ENCODE results near the gene TNFAIP8L1.
"Not testable (repeated sequence)": the region's sequence is repeated elsewhere in the genome, so short reads cannot be mapped to it uniquely, and the experiment has no call there.

Gene TNFAIP8L1

GRCh38 chr19:4638828-4639530, at the start of gene TNFAIP8L1:
Gene TNFAIP8L1 (plus strand): TSS chr19:4639516. CDS start chr19:4651870, 12,354 bp downstream.
- DNase-seq: peak; percentile 99

GRCh38 chr19:4589579-4590410, 49.5 kb upstream of the TNFAIP8L1 start:
- no peak for DNase-seq

GRCh38 chr19:4590559-4590958, 48.8 kb upstream of the TNFAIP8L1 start:
- no peak for DNase-seq

- DNase-seq: no peak
These were observed 48.0 kb upstream of the TNFAIP8L1 start for GRCh38 chr19:4591320-4591719.

GRCh38 chr19:4592445-4592844, 46.9 kb upstream of the TNFAIP8L1 start:
- DNase-seq: no peak

- DNase-seq: no peak
These were observed 45.9 kb upstream of the TNFAIP8L1 start for GRCh38 chr19:4593409-4593851.

GRCh38 chr19:4594201-4594600, 45.1 kb upstream of the TNFAIP8L1 start:
- DNase-seq: no peak

GRCh38 chr19:4595158-4595557, 44.2 kb upstream of the TNFAIP8L1 start:
- not testable (repeated sequence) for DNase-seq

GRCh38 chr19:4596033-4596904, 43.0 kb upstream of the TNFAIP8L1 start:
- no peak for DNase-seq

- no peak for DNase-seq
These were observed 41.9 kb upstream of the TNFAIP8L1 start for GRCh38 chr19:4597278-4597974.

- peak; percentile 14 for DNase-seq
These were observed 41.2 kb upstream of the TNFAIP8L1 start for GRCh38 chr19:4597975-4598671.

GRCh38 chr19:4598712-4599111, 40.6 kb upstream of the TNFAIP8L1 start:
- no peak for DNase-seq

GRCh38 chr19:4600082-4600481, 39.2 kb upstream of the TNFAIP8L1 start:
- DNase-seq: no peak

- no peak for DNase-seq
These were observed 38.4 kb upstream of the TNFAIP8L1 start for GRCh38 chr19:4600893-4601292.

- DNase-seq: no peak
These were observed 37.0 kb upstream of the TNFAIP8L1 start for GRCh38 chr19:4602173-4602788.

- DNase-seq: no peak
These were observed 36.4 kb upstream of the TNFAIP8L1 start for GRCh38 chr19:4602915-4603314.

GRCh38 chr19:4604912-4605311, 34.4 kb upstream of the TNFAIP8L1 start:
- no peak for DNase-seq

GRCh38 chr19:4606181-4606580, 33.1 kb upstream of the TNFAIP8L1 start:
- no peak for DNase-seq

GRCh38 chr19:4606921-4607678, 32.2 kb upstream of the TNFAIP8L1 start:
- DNase-seq: no peak

GRCh38 chr19:4609878-4610511, 29.3 kb upstream of the TNFAIP8L1 start:
- DNase-seq: no peak
